Stimulated activated effector memory CD8-positive, alpha-beta T cell treated with anti-CD3 and anti-CD28 coated beads, Interleukin-12 subunit alpha, Interleukin-12 subunit beta, amount 100 ng/mL, for 72 hours (primary cell): ENCODE measurements around the gene CORO1A.
A peak's percentile ranks its signal among the peaks of the same experiment; 100 is the strongest.
"Not testable (repeated sequence)": the region's sequence is repeated elsewhere in the genome, so short reads cannot be mapped to it uniquely, and the experiment has no call there.

Experiments used
- ATAC-seq: fragments of 150-1000 bp; cut with Tn5 transposase; 2 replicates; pipeline ENCODE4 v1.10.0; 2021
- DNase-seq, 2 donors: peaks; one replicate each; pipeline ENCODE4 v3.0.0; 2021 to 2022; ENCODE audit warnings: low spot score in 2 of 2
- H3K27ac Mint-ChIP-seq: one replicate; pipeline ENCODE4 v1.8.0; 2022; ENCODE audit warnings: mild to moderate bottlenecking, mixed read lengths
- H3K36me3 Mint-ChIP-seq: one replicate; pipeline ENCODE4 v1.8.0; 2022; ENCODE audit warnings: mild to moderate bottlenecking, mixed read lengths
- H3K4me1 Mint-ChIP-seq: one replicate; pipeline ENCODE4 v1.8.0; 2022; ENCODE audit warnings: mixed read lengths
- H3K4me3 Mint-ChIP-seq: one replicate; pipeline ENCODE4 v1.8.0; 2022; ENCODE audit warnings: mild to moderate bottlenecking, mixed read lengths
- H3K9me3 Mint-ChIP-seq: one replicate; pipeline ENCODE4 v1.8.0; 2022; ENCODE audit warnings: mixed read lengths

The CORO1A gene

GRCh38 chr16:30186444-30186781, 3.0 kb downstream of the CORO1A start:
- ATAC-seq (peak; percentile 2), DNase-seq (peak in 1 of 2 donors; percentile 79)
- H3K9me3 Mint-ChIP-seq = no peaks in the 10 kb centered on the region
- H3K27ac Mint-ChIP-seq = peak overlapping the region; percentile 98
- H3K4me1 Mint-ChIP-seq = peaks cover 43% of the 10 kb centered on the region
- peak overlapping the region; percentile 97 for H3K4me3 Mint-ChIP-seq
- H3K36me3 Mint-ChIP-seq = peaks cover 64% of the 10 kb centered on the region

- Mint-ChIP-seq H3K4me3 (peak overlapping the region; percentile 97), H3K4me1 (peaks cover 41% of the 10 kb centered on the region), H3K27ac (peak overlapping the region; percentile 98), H3K36me3 (peaks cover 64% of the 10 kb centered on the region), H3K9me3 (no peaks in the 10 kb centered on the region)
- DNase-seq (peak; percentile 90 to 95), ATAC-seq (peak; percentile 34)
These were observed 3.6 kb downstream of the CORO1A start for GRCh38 chr16:30186782-30187555.

- DNase-seq = no peak
- no peak for ATAC-seq
- H3K4me1 Mint-ChIP-seq = peaks cover 35% of the 10 kb centered on the region
- no peaks in the 10 kb centered on the region for H3K9me3 Mint-ChIP-seq
- H3K36me3 Mint-ChIP-seq = peaks cover 60% of the 10 kb centered on the region
- H3K27ac Mint-ChIP-seq = peak overlapping the region; percentile 98
- H3K4me3 Mint-ChIP-seq = peak overlapping the region; percentile 97
These were observed 4.1 kb downstream of the CORO1A start for GRCh38 chr16:30187556-30187865.

- peak overlapping the region; percentile 98 for H3K27ac Mint-ChIP-seq
- H3K4me3 Mint-ChIP-seq = peak overlapping the region; percentile 97
- peaks cover 54% of the 10 kb centered on the region for H3K36me3 Mint-ChIP-seq
- peak in 1 of 2 donors; percentile 52 for DNase-seq
- no peak for ATAC-seq
- H3K4me1 Mint-ChIP-seq = peaks cover 34% of the 10 kb centered on the region
- no peaks in the 10 kb centered on the region for H3K9me3 Mint-ChIP-seq
These were observed 4.7 kb downstream of the CORO1A start for GRCh38 chr16:30187971-30188561.

- not testable (repeated sequence) for H3K9me3 Mint-ChIP-seq, ATAC-seq, H3K27ac Mint-ChIP-seq, H3K4me3 Mint-ChIP-seq
- peaks cover 23% of the 10 kb centered on the region for H3K36me3 Mint-ChIP-seq
- H3K4me1 Mint-ChIP-seq = peaks cover 21% of the 10 kb centered on the region
- DNase-seq = peak in 1 of 2 donors; percentile 53
These were observed 7.8 kb downstream of the CORO1A start for GRCh38 chr16:30191158-30191557.

- peak; percentile 12 for ATAC-seq
- not testable (repeated sequence) for H3K4me1 Mint-ChIP-seq
These were observed 9.7 kb downstream of the CORO1A start for GRCh38 chr16:30193098-30193497.

GRCh38 chr16:30193615-30194014, 10.2 kb downstream of the CORO1A start, which contains the start of the genes BOLA2B and SLX1A:
TSS of gene BOLA2B (minus strand) at chr16:30193666. CDS start at chr16:30193595, 71 bp downstream.
TSS of gene SLX1A (plus strand) at chr16:30193875. CDS start at chr16:30194085, 210 bp downstream.
- not testable (repeated sequence) for H3K4me1 Mint-ChIP-seq, H3K9me3 Mint-ChIP-seq, H3K36me3 Mint-ChIP-seq, DNase-seq, H3K4me3 Mint-ChIP-seq, H3K27ac Mint-ChIP-seq
- ATAC-seq = peak; percentile 92

More at GRCh38 chr16:30193098-30193497, 9.7 kb downstream of the CORO1A start:
- H3K4me3 Mint-ChIP-seq, H3K27ac Mint-ChIP-seq, DNase-seq, H3K36me3 Mint-ChIP-seq, H3K9me3 Mint-ChIP-seq: not testable (repeated sequence)

- not testable (repeated sequence) for H3K4me3 Mint-ChIP-seq, H3K9me3 Mint-ChIP-seq, H3K27ac Mint-ChIP-seq, H3K36me3 Mint-ChIP-seq, H3K4me1 Mint-ChIP-seq
- DNase-seq (peak in 1 of 2 donors; percentile 66), ATAC-seq (peak; percentile 85)
These were observed 10.9 kb downstream of the CORO1A start for GRCh38 chr16:30194172-30194925.

- H3K36me3 Mint-ChIP-seq, H3K27ac Mint-ChIP-seq, H3K9me3 Mint-ChIP-seq, H3K4me3 Mint-ChIP-seq, ATAC-seq, H3K4me1 Mint-ChIP-seq: not testable (repeated sequence)
- peak in 1 of 2 donors; percentile 51 for DNase-seq
These were observed 13.6 kb downstream of the CORO1A start for GRCh38 chr16:30197001-30197400.

GRCh38 chr16:30199049-30199448, 15.6 kb downstream of the CORO1A start, which contains the start of gene SULT1A3:
TSS of gene SULT1A3 (plus strand) at chr16:30199255. CDS start at chr16:30200729, 1,474 bp downstream.
- H3K36me3 Mint-ChIP-seq, H3K27ac Mint-ChIP-seq, H3K4me1 Mint-ChIP-seq, H3K9me3 Mint-ChIP-seq, ATAC-seq, DNase-seq, H3K4me3 Mint-ChIP-seq: not testable (repeated sequence)

- H3K36me3 Mint-ChIP-seq = not testable (repeated sequence)
These were observed 16.4 kb downstream of the CORO1A start for GRCh38 chr16:30199608-30200343.

GRCh38 chr16:30205541-30206236, 22.3 kb downstream of the CORO1A start:
- not testable (repeated sequence) for H3K27ac Mint-ChIP-seq, H3K4me1 Mint-ChIP-seq, H3K9me3 Mint-ChIP-seq, H3K4me3 Mint-ChIP-seq, H3K36me3 Mint-ChIP-seq
- DNase-seq = peak in 1 of 2 donors; percentile 61
- ATAC-seq = peak; percentile 70

More at GRCh38 chr16:30199608-30200343, 16.4 kb downstream of the CORO1A start:
- H3K27ac Mint-ChIP-seq, H3K4me3 Mint-ChIP-seq, DNase-seq, H3K4me1 Mint-ChIP-seq, ATAC-seq, H3K9me3 Mint-ChIP-seq: not testable (repeated sequence)

- not testable (repeated sequence) for H3K27ac Mint-ChIP-seq, H3K4me3 Mint-ChIP-seq, H3K36me3 Mint-ChIP-seq, DNase-seq, H3K9me3 Mint-ChIP-seq, H3K4me1 Mint-ChIP-seq
- ATAC-seq = peak; percentile 70
These were observed 22.9 kb downstream of the CORO1A start for GRCh38 chr16:30206252-30206651.

GRCh38 chr16:30207063-30207704, 23.8 kb downstream of the CORO1A start:
- not testable (repeated sequence) for H3K4me1 Mint-ChIP-seq, H3K9me3 Mint-ChIP-seq, H3K36me3 Mint-ChIP-seq, H3K4me3 Mint-ChIP-seq, H3K27ac Mint-ChIP-seq
- DNase-seq (peak in 1 of 2 donors; percentile 38), ATAC-seq (peak; percentile 26)
